HuH-7.5 (cell line): ENCODE data around the gene HOXA10.

ENCODE experiments used
- DNase-seq: peaks from one replicate; pipeline ENCODE4 v3.0.0; 2011; ENCODE audit warnings: low spot score

HOXA10 gene

GRCh38 chr7:27203365-27203953 is 29.3 kb upstream of the HOXA10 start:
- no peak for DNase-seq

GRCh38 chr7:27202862-27203134 is 28.7 kb upstream of the HOXA10 start:
- DNase-seq, result no peak

DNA sequence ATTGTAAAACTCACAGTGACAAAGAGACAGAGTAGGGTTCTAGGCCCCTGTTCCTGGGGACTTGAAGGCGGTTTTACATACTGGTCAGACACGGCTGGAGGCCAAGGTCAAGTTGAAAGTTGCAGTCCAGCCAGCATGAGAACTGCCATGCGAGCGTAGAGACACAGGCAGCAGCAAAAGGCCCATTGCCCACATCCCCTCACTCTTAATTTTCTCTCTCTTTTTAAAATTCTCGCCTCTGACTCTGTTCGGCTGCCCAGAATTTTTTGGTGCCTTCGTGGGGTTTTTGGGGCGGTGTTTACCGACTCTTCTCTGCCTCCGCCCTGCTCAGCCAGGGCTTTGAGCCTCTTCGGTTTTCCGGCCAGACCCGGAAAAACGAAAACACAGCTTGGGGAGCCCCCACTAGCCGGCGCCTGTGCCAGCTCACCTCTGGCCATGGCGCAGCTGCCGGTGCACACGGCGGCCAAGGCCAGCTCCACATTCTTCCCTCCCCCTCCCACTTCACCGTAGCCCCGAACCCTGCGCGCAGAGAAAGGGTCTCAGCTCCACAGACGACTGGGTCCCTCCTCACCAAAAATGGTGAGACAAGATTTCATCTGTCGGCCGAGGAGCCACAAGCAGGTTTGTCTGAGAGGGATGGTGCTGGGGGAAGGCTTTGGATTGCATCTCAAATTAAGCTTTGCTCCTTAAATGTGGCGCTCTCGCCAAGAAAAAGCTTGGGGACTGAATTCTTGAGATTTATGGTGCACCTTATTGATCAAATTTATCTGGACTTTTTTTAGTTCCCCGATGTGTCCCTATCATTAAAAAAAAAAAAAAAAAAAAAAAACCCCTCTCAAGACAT is 28.1 kb upstream of the HOXA10 start:
- no peak for DNase-seq

DNA sequence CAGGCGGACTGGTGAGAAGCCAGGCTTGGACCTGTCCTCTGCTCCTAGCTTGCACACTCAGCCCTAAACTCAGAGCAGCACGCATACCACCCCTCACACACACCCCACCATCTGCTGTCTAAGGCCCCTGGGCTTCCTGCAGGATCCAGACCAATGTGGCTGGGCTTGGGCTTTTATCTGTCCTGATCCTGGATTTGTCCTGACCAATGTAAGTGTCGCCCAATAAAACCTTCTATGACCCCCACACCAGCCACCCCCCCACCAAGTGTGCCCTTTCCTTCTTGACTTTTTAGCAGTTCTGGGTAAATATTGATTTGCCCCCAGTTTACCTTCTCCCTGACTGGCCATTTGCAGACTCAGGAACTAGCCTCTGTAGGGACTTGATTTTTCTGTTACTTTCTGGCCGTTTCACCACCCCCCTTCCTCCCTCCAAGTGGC is 27.5 kb upstream of the HOXA10 start:
- DNase-seq, result no peak

DNA sequence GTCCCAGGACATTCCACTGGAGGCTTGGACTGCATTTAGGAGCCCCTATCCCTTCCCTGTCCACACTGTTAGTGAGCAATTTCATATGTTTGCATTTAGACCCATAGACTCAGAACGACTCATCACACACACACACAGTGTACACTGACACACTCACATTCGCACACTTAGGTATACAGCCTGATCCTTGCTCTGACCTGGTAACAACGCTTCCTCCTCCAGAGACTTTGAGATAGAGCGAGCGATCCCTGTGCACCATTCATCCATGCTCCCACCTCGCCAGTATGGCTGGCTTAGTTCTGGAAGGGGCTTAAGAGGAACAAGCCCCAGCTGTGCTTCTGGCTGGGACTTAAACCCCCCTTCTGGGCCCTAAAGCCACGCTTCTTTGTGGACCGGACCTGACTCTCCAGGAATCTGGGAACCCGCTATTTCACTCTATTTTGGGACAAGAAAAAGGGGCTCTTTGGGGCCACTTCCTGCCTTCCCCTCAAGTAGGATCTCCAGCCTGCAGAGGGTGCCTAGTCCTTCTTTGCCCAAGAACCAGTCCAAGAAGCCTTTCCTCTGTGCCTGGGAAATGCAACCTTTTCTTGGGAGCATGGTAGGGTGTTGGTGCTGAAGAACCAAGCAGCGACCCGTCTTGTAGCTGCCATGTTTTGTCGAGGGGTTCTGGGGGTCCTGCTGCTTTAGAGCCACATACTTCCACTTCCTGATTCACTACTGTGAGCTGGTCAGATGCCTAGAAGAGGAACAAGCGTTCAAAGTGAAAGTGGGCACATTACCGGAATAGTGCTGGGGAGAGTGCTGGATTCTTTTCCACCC is 26.9 kb upstream of the HOXA10 start:
- no peak for DNase-seq

- DNase-seq, result peak; percentile 88
Measured at GRCh38 chr7:27199849-27200760, 26.0 kb upstream of the HOXA10 start, which contains the start of gene HOXA13. Gene HOXA13 (minus strand): TSS chr7:27200091. CDS start chr7:27200077, 14 bp downstream.

GRCh38 chr7:27198871-27199801 is 25.0 kb upstream of the HOXA10 start:
- DNase-seq, result peak; percentile 62

- no peak for DNase-seq
Measured at GRCh38 chr7:27198138-27198841, 24.2 kb upstream of the HOXA10 start.

DNA sequence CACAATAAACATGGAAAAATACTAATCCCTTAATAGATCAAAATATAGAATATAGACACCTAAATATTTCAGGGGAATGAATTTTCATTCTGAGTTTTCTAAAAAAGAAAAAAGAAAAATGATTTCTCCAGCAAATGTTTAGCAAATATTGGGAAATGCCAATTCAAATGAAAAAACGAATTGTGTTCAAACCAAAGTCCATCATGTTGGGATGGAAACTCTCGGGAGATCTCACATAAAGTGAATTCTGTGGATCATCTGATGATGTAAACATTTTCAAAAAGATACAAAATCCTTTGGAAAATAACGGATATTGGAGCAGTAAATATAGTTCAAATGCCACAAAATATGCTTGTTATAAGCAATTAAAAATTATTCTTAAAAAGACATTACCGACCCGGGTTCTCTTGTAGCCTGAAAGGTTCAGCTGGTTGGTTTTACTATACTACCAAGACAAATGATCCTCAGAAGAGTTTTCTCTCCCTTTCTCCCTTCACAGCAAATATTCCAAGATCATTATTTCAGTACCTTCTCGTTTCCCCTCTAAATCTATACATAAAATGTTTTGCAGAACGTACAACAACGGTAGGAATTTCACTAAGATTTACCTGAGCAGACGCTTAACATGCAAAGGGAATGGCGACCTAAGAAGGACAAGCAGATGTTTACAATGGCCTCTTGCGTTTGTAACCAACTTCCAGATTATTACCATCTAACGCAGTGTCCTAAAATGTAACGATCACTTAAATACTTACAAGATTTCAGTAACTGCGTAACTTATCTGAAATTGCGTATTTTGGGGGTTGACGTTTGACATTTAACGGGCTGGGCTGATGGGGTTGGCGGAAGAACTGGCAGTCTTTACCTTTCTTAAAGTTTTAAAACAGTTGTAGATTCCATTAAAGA is 23.3 kb upstream of the HOXA10 start:
- DNase-seq, result no peak

GRCh38 chr7:27196287-27196767 is 22.2 kb upstream of the HOXA10 start:
- peak; percentile 88 for DNase-seq

DNA sequence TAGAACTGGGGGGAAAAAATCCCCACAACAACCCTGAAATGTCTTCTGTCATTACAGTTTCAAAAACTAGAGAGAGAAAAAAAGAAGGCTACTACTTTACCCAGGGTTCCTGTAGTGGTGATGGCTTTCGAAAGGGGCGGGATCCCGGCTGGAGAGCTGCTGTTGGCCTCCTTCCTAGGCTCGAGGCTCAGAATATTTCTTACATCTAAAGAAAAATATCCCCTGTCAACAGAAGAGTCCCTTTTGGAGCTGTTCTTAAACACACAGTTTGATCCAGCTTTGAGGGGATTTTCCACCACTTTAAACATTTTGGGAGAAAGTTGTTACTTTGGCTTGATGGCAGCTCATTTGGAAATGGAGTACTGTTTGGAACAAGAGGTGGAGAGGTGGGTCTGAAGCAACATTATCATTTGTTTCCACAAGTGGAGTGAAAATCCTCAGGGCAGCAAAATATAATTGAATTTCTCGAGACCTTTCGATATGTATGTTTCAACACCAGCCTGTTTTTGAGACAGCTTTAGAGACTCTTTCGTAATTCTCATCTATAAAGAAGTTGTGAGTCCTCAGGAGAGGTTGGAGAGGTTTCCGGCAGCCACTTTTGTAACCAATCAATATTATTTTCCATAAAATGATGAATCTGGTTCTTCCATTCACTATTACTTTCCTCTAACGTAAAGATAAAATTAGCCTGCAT is 20.7 kb upstream of the HOXA10 start:
- DNase-seq, result no peak

DNA sequence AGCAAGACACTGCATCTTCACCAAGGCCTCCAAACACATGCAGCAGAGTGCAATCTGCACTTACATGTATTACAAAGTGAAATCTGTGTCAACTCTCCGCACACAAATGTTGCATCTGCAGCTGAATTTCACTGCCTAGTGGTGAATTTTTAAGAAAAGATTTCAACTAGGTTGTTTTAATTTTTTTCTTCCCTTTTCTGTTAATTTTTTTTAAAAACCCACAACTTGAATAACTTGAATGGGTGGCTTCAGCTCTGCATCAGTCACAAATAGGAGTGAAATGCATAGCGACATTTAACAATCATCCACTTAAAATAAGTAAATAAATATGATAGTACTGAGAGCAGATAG is 19.9 kb upstream of the HOXA10 start:
- no peak for DNase-seq

DNA sequence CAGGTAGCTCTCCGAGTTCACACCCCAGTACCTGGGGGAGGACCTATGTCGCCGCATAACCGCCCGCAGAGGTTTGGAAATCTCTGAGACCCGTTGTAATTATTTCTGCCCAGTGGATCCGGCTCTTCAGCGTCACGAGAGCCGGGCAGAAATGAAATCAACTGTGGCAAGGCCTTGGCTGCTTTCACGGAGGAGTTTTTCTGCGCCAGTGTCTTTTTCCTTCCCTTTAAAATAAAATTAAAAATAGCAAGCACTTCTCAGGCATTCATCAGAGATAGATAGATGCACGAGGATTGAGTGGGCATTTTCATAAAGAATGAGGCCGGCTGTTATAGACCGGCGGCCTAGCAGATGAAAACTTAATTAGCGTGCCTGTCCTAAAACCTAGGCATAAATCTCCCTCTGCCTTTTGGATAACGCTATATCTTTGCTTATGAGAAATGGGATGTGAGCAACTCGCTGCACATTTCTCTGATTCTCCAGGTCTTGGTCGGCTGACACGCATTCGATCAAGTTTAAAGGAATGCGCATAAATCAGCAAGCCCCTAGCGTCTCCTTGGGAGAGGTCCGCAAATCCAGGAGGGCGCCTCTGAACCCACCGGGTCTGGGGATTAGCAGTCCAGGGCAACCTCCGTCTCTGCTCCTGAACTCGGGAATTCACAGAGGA is 19.3 kb upstream of the HOXA10 start:
- no peak for DNase-seq

DNA sequence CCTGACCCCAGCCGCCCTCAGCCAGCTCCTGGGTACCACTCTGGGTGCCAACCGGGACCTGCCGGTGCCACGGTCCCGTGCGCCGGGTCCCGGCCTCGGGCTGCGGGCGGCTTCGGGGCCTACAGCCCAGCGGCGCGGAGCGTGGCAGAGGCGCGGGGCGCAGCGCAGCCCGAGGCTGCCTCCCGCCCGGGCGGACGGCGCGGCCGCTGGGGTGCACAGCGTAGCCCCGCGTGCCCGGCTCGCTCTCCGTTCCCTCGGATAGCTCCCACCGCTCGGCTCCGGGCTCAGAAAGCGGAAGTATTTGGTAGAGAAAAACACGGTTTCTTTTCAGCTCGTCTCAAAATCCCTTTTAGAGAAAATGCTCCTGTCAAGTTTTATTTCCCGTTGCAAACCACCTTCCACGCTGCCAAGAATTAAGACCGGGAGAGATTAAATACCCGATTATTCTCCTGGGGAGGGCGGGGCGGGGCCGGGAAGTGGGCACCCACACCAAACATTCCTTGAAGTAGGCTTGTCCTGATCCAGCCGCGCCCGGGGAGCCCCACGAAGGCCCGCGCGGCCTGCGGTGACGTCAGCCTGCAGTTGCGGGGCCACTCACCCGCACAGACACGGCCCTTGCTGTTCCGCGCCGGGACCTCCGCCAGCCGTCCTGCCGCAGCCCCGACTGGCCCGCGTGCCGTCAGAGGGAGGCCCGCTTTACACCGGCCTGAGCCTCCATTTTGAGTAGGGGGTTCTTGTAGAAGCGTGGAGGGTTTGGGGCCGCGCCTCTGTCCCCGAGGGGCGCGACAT is 18.6 kb upstream of the HOXA10 start:
- DNase-seq, result no peak

GRCh38 chr7:27191833-27192545 is 17.9 kb upstream of the HOXA10 start:
- DNase-seq, result no peak

- no peak for DNase-seq
Measured at GRCh38 chr7:27191161-27191731, 17.1 kb upstream of the HOXA10 start.
